Stimulated activated CD4-positive, alpha-beta T cell treated with anti-CD3 and anti-CD28 coated beads, TNF-alpha, amount 100 ng/mL, for 4 hours (primary cell): ENCODE data around the gene COMMD7.
"Not testable (repeated sequence)": the region's sequence is repeated elsewhere in the genome, so short reads cannot be mapped to it uniquely, and the experiment has no call there.

Source experiments
- DNase-seq, 3 experiments: peaks; one replicate each; pipeline ENCODE4 v3.0.0-alpha.2; 2020; ENCODE audit warnings: low read depth in 3 of 3

The COMMD7 gene

DNA sequence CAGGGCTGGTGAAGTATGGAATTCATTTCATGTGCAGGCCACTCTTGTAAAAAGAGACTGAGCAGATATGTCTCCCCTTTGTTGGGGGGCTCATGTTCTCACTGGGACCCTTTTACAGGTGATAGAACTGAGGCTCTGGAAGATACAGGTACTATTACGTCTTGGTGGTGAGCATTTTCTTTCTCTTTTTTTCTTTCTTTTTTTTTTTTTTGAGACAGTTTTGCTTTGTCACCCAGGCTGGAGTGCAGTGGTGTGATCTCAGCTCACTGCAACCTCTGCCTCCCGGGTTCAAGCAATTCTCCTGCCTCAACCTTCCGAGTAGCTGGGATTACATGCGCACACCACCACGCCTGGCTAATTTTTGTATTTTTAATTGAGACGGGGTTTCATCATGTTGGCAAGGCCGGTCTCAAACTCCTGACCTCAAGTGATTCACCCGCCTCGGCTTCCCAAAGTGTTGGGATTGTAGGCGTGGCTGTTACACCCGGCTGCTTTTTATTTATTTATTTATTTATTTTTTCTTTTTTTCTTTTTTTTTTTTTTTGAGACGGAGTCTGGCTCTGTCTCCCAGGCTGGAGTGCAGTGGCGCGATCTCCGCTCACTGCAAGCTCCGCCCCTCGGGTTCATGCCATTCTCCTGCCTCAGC, 22.1 kb upstream of the COMMD7 start:
- DNase-seq, result not testable (repeated sequence)

DNA sequence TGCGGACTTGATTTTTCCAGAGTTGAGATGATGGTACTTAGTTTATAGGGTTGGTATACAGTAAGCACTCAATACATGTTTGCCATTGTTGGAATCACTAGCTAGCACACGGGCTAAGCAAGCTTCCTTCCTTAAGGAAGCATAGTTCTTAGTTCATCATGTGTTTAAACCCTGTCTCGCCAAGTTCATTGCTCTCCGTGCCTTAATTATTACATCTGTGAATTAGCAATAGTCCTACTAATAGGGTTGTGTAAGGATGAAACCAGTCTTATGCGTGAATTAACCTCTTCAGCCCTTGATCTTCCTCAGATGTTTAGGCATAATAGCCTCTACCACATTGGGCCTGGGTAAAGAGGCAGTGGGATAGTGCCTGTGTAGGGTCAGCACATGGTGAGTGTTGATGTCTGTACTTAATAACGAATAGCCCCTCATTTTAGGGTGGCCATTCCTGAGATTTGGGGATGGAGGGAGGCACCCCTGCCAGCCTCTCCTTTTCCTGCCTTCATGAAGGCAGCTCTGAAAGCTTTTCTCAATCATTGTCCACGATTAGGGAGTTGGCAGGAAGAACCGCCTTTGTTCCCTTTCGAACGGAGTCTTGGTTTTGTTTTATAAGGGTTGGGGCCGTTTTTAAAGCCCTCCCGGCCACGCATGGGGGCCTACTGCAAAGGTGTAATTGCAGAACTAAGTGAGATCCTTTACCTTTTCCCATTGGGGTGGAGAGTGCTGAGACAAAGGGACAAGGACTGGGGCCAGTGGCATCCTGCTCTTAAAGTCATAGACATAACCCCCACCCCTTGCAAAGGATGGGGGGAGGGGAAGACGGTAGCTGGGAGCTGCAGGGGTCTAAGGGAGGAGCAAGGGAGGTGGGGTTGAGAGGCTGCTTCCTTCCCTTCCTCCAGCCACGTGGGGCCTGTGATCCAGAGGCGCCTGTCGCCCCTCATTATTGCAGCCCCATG, 21.0 kb upstream of the COMMD7 start:
- DNase-seq, result no peak

DNA sequence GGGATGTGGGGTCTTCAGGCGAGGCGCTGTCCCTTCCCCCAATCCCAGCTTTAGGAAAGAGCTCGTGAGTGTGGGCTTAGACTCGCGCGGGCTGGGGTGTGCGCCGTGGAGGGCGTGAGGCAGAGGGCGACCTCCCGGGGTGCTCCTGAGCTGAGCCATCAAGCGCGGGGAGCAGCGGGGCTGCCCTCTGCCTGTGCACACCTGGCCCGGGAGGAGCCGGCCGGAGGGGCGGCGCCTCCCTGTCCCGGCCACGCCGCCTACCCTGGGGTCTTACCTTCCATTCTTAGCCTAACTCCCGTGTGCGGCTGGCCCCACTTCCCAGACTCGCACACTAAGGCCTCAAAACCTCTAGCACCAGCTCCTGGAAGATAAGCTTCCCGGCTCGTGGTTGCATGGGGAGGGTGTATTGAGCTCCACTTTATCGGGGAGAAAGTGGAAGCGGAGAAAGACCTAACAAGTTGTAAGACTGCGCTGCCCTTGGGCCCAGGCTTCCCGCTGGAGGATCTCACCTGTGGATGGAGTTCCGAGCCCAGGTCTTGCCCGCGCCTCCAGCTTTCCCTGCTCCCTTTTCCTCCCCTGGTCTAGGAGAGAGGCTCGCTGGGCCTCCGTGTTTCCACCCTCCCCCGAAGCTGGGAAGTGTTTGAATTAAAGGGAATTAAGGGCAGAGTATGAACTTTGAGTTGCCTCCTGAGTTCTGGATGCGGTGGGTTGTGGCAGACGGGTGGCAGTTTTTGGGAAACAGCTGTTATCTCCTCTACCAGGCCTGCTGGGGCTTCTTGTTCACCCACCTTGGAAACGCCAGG, 20.1 kb upstream of the COMMD7 start:
- no peak for DNase-seq

DNA sequence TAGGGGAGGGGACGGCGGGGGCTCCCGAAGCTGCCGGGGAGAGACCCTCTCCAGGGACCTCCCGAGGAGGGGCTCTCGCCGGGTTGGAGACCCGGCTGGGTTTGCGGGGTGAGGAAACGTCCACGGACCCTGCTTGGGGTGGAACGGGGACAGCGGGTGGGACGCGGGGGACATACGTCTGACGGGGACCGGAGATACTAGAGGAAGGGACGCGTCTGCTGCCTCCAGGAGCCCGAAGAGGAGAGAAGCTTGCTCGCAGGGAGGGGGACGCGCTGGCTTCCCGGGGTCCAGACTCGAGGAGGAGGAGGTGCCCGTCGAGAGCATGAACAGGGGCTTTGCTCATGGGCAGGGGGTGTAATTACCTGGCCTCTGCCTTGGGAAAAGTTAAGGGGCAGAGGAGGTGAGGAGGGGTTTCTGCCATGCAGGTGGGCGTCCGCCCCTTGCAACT, 19.5 kb upstream of the COMMD7 start:
- DNase-seq, result no peak

DNA sequence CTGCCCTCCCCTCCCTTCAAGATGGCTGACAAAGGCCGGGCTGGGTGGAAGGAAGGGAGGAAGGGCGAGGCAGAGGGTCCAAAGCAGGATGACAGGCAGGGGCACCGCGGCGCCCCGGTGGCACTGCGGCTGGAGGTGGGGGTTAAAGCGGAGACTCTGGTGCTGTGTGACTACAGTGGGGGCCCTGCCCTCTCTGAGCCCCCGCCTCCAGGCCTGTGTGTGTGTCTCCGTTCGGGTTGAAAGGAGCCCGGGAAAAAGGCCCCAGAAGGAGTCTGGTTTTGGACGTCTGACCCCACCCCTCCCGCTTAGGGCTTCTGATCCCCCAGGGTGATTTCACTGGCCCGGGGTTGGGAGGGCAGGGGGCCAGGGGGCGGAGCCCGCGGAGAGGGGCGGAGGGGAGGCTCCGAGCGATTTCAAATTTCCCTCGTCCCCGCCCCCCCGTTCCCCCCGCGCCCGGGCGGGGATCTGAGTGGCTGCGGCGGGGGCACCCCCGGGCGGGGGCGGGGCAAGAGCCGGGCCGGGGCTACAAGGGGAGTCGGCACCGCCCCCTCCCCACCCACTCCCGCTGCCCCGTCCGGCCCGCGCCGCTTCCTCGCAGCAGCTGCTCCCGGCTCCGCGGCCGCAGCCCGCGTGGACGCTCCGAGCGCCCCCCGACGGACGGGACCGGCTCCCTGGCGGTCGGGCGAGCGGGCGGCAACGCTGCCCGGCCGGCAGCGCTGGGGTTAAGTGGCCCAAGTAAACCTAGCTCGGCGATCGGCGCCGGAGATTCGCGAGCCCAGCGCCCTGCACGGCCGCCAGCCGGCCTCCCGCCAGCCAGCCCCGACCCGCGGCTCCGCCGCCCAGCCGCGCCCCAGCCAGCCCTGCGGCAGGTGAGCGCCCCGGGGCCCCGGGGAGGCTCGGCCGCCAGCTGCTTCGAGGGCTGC, 18.8 kb upstream of the COMMD7 start, which contains the start of gene DNMT3B:
Gene DNMT3B (plus strand): TSS at position 555 of the 923 bp plus-strand sequence. CDS start 17,939 bp downstream, outside the sequence.
- peak; percentile 51 to 60 (median 55) for DNase-seq

DNA sequence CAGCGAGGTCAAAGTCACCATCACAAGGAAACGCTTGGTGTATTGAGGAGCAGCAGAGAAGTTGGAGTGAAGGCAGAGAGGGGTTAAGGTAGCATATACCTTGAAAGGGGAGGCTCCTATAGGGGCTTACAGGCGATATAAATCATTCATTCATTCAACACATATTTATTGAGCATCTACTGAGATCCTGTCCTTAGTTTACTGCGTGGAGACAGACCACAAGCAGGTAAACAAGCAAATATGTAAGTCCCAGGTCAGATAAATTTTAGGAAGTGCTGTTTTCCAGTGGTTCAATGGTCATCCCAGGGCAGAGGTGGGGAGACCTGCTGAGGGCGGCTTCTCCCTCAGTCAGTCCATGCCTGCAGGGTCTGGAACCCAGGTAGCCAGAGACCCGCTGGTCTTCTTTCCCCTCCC, 18.2 kb upstream of the COMMD7 start:
- DNase-seq, result no peak

DNA sequence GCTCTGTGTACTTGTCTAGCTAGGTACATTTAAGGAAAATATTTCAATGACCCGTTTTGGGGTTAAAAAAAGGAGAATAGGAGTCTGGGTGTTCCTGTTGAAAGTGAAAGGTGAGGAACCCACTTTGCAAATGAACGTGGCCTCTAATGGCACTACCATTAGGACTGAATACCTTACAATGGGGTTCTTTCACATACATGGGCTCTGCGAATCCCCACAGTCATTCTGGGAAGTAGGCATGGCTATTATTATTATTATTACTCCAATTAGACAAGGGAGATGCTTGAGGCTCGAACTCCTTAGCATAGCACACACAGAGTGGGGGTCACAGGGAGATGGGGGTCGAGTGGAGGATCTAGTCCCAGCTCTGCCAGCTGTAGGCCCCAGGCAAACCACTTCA, 12.9 kb upstream of the COMMD7 start:
- DNase-seq, result no peak

DNA sequence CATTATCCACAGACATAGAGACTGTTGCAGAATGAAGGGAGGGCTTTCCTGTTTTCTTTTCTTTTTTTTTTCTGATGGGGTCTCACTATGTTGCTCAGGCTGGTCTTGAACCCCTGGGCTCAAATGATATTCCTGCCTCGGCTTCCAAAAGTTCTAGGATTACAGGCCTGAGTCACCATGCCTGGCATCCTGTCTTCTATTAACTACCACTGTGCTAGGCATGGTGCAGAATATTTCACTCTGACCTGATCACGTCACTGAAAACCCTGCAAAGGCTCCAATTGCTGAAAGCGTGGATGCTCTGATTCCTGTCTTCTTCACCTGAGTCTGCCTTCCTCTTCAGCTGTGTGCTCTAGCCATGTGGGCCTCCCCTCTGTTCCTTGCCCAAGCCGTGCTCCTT, 10.5 kb upstream of the COMMD7 start:
- no peak for DNase-seq

DNA sequence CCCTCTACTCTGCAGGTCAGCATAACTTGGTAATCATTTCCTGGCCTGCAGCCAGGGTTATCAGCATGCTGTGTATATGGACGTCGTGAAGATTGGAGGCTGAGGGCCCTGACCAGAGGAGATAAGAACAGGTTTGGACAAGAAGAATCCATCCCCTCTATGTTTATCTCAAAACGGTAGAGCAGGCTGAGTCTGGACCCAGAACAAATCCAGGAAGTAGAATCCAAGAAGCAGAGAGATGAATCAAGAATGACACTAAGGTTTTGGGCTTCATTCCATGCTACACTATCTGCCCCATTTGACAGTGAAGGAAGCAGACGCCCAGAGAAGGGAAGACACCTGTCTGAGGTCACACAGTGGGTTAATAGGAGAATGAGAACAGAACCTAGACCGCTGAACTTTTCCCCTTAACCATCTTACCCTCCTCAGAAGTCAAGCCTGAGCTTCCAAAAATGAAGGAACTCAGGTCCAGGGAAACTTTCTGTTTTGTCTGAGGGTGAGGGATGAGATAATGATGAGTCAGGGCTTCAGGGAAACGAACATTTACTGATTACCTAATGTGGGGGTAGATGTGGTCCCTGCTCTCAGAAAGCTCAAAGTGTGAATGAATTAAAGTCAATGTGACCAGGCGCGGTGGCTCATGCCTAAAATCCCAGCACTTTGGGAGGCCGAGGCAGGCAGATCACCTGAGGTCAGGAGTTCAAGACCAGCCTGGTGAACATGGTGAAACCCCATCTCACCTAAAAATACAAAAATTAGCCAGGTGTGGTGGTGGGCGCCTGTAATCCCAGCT, 9.4 kb upstream of the COMMD7 start:
- no peak for DNase-seq

DNA sequence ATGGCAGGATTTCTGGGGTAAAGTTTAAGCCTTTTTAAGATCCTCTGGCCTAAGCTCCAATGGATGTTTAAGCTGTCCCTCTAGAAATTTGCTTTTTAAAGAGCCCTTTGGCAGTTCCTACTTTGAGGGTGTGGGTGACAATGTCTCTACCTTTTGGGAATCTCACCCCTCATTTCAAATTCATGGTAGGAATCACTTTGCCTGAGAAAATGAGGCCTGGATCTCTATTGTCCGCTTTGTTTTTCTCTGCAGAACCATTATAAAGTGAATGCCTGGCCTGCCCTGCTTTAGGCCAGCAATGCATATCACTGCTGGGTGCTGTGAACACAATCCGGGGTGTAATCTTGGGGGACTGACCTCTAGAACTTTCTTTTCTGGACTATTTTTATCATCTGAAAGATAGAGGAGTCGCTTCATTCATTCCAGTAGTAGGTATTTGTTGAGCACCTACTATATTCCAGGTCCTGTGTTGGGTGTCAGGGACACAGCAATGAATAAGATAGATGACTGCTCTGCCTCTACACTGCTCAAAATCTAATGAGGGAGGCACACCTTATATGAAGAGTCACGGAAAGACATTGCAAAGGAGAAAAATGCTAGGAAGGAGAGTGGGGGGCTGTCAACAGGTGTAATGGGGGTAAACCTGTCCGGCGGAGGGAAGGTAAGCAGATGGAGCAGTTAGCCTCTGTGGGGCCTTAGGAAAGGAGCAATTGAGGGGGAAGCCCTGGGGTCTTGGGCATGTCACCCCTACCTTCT, 8.6 kb upstream of the COMMD7 start:
- no peak for DNase-seq

DNA sequence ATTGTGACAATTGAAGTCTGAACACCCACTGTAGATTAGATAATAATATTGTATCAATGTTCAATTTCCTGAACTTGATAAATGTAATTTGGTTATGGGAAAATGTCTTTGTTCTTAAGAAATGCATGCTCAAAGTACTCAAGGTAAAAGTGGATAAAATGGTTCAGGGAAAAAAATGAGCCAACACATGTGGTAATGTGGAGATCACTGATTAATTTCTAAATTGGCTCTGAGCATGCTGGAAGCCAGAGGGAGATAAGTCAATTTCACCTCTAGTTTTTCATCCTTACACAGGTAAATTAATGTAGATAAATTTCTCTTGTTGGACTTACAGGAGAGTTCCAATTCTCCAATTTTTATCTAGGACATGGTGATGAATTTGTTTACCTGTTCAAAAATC, 8.0 kb upstream of the COMMD7 start:
- no peak for DNase-seq

DNA sequence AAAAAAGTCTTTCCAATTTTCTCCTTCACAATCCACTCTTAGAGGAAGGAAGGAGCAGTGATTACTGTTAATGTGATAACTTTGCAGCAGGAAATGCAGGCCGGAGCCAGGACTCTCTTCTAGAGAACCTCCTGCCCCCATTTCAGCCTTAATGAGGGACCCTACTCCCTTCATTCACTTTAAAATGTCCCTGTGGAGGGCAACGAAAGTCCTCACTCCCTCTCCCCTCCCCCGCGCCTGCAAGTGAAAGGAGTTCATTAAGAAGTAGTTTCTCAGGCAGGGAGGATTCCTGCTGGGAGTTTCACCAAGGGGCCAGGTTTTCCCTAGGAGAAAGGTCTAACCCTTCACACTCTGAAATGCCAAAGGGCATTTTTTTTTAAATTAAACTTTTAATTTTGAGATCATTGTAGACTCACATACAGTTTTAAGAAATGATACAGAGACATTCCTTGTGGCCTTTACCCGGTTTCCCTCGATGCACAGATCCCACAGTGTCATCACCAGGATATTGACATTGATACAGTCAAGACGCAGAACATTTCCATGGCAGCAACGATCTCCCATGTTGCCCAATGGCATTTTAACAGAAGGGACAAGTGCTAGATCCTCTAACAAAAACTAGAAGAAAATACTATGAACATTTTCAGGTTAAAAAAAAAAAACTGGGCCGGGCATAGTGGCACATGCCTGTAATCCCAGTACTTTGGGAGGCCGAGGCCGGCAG, 6.8 kb upstream of the COMMD7 start:
- no peak for DNase-seq

DNA sequence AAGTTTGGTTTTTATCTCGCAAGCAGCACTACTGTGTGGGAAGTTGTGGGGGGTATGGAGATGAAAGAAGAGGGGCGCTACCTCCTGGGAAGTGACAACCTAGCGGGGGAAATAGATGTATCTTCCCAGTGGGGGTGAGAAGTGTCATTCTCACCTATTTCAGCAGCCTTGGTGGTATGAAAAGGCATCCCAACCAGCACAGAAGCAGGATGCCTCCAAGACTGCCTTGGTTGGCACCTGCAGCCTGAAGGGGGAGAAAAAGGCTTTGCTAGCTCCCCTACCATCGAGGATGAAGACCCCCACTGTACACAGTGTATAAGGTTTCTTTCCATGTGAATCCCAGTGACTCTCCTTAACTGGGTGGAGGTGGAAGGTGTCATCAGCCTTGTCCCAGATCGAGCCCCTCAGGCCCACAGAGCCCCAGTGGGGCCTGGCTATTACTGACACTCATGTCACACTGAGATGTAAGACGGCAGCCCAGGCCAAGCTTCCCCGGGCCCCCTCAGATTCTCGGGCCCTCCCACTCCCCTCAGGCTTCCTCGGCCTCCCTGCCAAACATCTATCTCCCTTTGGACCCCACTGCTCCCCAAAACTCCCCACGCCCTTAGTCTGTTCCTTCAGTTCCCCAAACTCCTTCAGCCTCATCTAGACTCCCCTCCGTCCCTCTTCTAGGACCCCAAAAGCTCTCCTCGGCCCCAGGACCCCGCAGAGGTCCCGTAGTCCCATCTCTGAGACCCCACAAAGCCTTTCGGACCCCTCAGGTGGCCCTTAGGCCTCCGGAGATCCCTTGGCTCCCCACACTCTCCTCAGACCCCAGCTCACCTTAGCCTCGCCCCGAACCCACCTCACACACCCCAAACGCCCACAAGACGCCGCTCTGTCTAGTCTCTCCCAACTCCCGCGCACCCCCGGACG, 688 bp downstream of the COMMD7 start:
- no peak for DNase-seq

DNA sequence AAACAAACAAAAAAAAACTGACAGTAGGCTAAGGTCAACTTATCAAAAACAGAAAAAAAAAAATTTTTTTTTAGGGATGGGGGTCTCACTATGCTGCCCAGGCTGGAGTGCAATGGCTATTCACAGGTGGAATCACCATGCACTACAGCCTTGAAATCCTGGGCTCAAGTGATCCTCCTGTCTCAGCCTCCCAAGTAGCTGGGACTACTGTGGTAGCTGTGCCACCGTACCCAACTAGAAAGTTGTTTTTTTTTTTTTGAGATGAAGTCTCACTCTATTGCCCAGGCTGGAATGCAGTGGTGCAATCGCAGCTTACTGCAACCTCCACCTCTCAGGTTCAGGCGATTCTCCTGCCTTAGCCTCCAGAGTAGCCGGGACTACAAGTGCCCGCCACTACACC, 2.1 kb downstream of the COMMD7 start:
- DNase-seq, result no peak

DNA sequence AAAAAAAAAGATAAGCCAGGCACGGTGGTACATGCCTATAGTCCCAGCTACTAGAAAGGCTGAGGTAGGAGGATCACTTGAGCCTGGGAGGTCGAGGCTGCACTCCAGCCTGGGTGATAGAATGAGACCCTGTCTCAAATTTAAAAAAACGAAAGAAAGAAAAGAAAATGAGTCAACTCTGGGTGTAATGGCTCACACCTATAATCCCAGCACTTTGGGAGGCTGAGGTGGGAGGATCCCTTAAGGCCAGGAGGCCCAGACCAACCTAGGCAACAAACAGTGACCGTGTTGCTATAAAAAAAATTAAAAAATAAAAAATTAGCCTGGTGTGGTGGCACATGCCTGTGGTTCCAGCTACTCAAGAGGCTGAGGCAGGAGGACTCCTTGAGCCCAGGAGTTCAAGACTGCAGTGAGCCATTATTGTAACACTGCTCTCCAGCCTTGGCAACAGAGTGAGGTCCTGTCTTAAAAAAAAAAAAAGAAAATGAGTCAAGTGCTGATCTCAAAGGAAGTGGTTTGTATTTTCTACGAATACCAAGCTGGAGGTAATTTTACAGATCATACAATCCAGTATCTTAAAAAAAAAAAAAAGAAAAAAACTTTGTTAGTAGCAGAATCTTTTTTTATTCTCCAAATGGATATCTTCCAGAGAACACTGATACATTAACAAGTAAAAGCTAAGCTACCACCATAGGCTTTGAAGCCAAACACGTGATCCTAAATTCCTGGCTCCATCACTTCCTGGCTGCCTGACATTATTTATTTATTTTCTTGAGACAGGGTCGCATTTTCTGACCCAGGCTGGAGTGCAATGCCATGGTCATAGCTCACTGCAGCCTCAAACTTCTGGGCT, 5.7 kb downstream of the COMMD7 start:
- DNase-seq, result no peak

DNA sequence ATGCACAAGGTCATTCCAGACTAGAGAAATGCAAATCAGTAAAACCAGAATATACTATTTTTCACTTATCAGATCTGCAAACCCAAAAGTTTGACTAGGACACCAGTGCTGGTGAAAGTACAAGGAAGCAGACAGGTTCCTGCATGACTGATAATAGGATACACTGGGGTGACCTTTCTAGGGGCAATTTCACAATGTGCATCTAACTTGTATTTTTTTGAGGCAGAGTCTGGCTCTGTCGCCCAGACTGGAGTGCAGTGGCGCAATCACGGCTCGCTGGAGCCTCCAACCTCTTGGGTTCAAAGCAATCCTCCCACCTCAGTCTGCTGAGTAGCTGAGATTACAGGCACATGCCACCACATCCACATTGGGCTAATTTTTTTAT, 11.4 kb downstream of the COMMD7 start:
- no peak for DNase-seq

DNA sequence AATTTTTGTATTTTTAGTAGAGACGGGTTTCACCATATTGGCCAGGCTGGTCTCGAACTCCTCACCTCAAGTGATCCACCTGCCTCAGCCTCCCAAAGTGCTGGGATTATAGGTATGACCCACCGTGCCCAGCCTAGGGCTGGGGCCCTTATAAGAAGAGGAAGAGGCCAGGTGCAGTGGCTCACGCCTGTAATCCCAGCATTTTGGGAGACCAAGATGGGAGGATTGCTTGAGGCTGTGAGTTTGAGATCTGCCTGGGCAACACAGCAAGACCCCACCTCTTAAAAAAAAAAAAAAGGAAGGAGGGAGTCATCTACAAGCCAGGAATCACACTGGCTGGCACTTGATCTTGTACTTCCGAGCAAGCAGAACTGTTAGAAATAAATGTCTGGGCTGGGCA, 13.9 kb downstream of the COMMD7 start:
- DNase-seq, result not testable (repeated sequence)
